Small intestine (tissue), 7 donors: ENCODE data around the gene FRMPD1. TPM values are rescaled to one million over a fixed set of nuclear protein-coding genes. Genes with fewer than 3 reads are reported as not detected.

Experiments
- DNase-seq, 2 donors: peaks; one replicate each; pipeline versions ENCODE4 v3.0.0 to v3.0.0-alpha.2; 2013
- FAIRE-seq: peaks from 2 replicates; lab custom pipeline; 2012; peaks lifted over from hg19 to GRCh38; lab: Jason Lieb, UNC
- H3K27ac ChIP-seq, 3 donors: one replicate each; pipeline ENCODE4 v1.5.1; 2013; ENCODE audit warnings: low read length in 2 of 3, mild to moderate bottlenecking in 2 of 3, control low read depth in 1 of 3, inconsistent platforms in 1 of 3, low read depth in 1 of 3, moderate library complexity in 1 of 3
- H3K27me3 ChIP-seq, 3 donors: one replicate each; pipeline ENCODE4 v1.6.1; 2013; ENCODE audit warnings: low read length in 3 of 3, inconsistent platforms in 1 of 3; ENCODE audit not compliant: control insufficient read depth in 3 of 3, insufficient read depth in 3 of 3
- H3K36me3 ChIP-seq, 3 donors: one replicate each; pipeline ENCODE4 v1.6.1; 2013; ENCODE audit warnings: low read length in 3 of 3, inconsistent platforms in 1 of 3, low read depth in 1 of 3, mild to moderate bottlenecking in 1 of 3, moderate library complexity in 1 of 3; ENCODE audit not compliant: control insufficient read depth in 3 of 3, insufficient read depth in 2 of 3
- H3K4me1 ChIP-seq, 3 donors: one replicate each; pipeline ENCODE4 v1.6.1; 2013; ENCODE audit warnings: low read length in 2 of 3, inconsistent platforms in 1 of 3, low read depth in 1 of 3, mild to moderate bottlenecking in 1 of 3, moderate library complexity in 1 of 3; ENCODE audit not compliant: control insufficient read depth in 3 of 3, insufficient read depth in 2 of 3
- H3K4me3 ChIP-seq, 3 donors: one replicate each; pipeline ENCODE4 v1.5.1; 2013; ENCODE audit warnings: low read length in 3 of 3, control low read depth in 1 of 3, inconsistent platforms in 1 of 3, low read depth in 1 of 3, mild to moderate bottlenecking in 1 of 3, moderate library complexity in 1 of 3
- H3K9me3 ChIP-seq, 2 donors: one replicate each; pipeline ENCODE4 v1.6.1; 2013; ENCODE audit warnings: low read depth in 1 of 2, low read length in 1 of 2; ENCODE audit not compliant: control insufficient read depth in 2 of 2, insufficient read depth in 1 of 2
- WGBS, 3 donors: extraction: QIAGEN DNeasy Blood & Tissue Kit; methylation state at CpG; one replicate each; pipeline ENCODE4 v1.1.7; 2013; 5-methylcytosine and 5-hydroxymethylcytosine counted together
- polyA plus RNA-seq, 4 donors: library from polyadenylated mRNA; stranded (reverse) in 3 of 4; unstranded in 1 of 4; fragments of 200-250 nt in 3 of 4; fragments of 120-200 nt in 1 of 4; gene quantifications; one replicate each; pipeline versions ENCODE4 v1.2.1 to v1.2.3, GENCODE V29; 2013
- donor health status: healthy with polysubstance abuse.
- donor health status: control.
- donor health status: control.
- donor health status: Bipolar disorder and iron deficiency.
- donor health status: healthy.

Gene FRMPD1
- polyA plus RNA-seq, 4 donors, result 0.06 TPM; not detected in 2

- Histone ChIP-seq H3K27me3 (no peaks in the 10 kb centered on the region), H3K9me3 (no peaks in the 10 kb centered on the region), H3K36me3 (no peaks in the 10 kb centered on the region), H3K4me1 (no peaks in the 10 kb centered on the region), H3K4me3 (no peak overlapping the region), H3K27ac (no peak overlapping the region)
- no peak for FAIRE-seq
- no peak for DNase-seq
- WGBS, 3 donors, result 68 to 84% (median 71%) methylated on average over 2 of the region's 2 CpGs
Measured at GRCh38 chr9:37719526-37719925, 68.8 kb downstream of the FRMPD1 start.

- no peaks in the 10 kb centered on the region for H3K4me1 ChIP-seq
- H3K4me3 ChIP-seq, result no peak overlapping the region
- 91 to 93% (median 93%) methylated on average over 5 of the region's 5 CpGs for WGBS, 3 donors
- no peak for FAIRE-seq
- peaks cover 0 to 3% (median 0%) of the 10 kb centered on the region in 3 donors for H3K27me3 ChIP-seq
- H3K27ac ChIP-seq, result no peak overlapping the region
- no peak for DNase-seq
- no peaks in the 10 kb centered on the region for H3K36me3 ChIP-seq
- no peaks in the 10 kb centered on the region for H3K9me3 ChIP-seq
Measured at GRCh38 chr9:37727013-37727412, 76.3 kb downstream of the FRMPD1 start.

- FAIRE-seq (no peak), DNase-seq (no peak)
- Histone ChIP-seq H3K4me3 (no peak overlapping the region), H3K36me3 (no peaks in the 10 kb centered on the region), H3K27ac (no peak overlapping the region), H3K9me3 (no peaks in the 10 kb centered on the region), H3K4me1 (no peaks in the 10 kb centered on the region), H3K27me3 (peaks cover 0 to 3% (median 0%) of the 10 kb centered on the region in 3 donors)
- WGBS, 3 donors, result 79 to 84% (median 84%) methylated on average over 9 of the region's 9 CpGs
Measured at GRCh38 chr9:37729499-37729898, 78.7 kb downstream of the FRMPD1 start.

GRCh38 chr9:37730256-37730655 lies 79.5 kb downstream of the FRMPD1 start:
- no peak for DNase-seq
- H3K36me3 ChIP-seq, result no peaks in the 10 kb centered on the region
- no peak overlapping the region for H3K4me3 ChIP-seq
- no peak overlapping the region for H3K27ac ChIP-seq
- no peaks in the 10 kb centered on the region for H3K9me3 ChIP-seq
- no peaks in the 10 kb centered on the region for H3K4me1 ChIP-seq
- H3K27me3 ChIP-seq, result peaks cover 0 to 3% (median 0%) of the 10 kb centered on the region in 3 donors
- FAIRE-seq, result no peak
- 49 to 64% (median 63%) methylated on average over 3 of the region's 3 CpGs for WGBS, 3 donors

- WGBS, 3 donors, result 56 to 63% (median 59%) methylated on average over 5 of the region's 5 CpGs
- no peak for FAIRE-seq
Measured at GRCh38 chr9:37730839-37731238, 80.1 kb downstream of the FRMPD1 start.

GRCh38 chr9:37732086-37732741 lies 81.5 kb downstream of the FRMPD1 start:
- WGBS, 3 donors, result 75 to 88% (median 87%) methylated on average over 10 of the region's 10 CpGs
- Histone ChIP-seq H3K27me3 (peaks cover 0 to 6% (median 3%) of the 10 kb centered on the region in 3 donors), H3K4me1 (no peaks in the 10 kb centered on the region), H3K4me3 (no peak overlapping the region), H3K9me3 (no peaks in the 10 kb centered on the region), H3K36me3 (no peaks in the 10 kb centered on the region), H3K27ac (no peak overlapping the region)
- DNase-seq (no peak), FAIRE-seq (no peak)

More at GRCh38 chr9:37730839-37731238, 80.1 kb downstream of the FRMPD1 start:
- Histone ChIP-seq H3K36me3 (no peaks in the 10 kb centered on the region), H3K27me3 (peaks cover 0 to 3% (median 2%) of the 10 kb centered on the region in 3 donors), H3K27ac (no peak overlapping the region), H3K4me3 (no peak overlapping the region), H3K4me1 (no peaks in the 10 kb centered on the region), H3K9me3 (no peaks in the 10 kb centered on the region)
- no peak for DNase-seq

GRCh38 chr9:37732952-37733351 lies 82.2 kb downstream of the FRMPD1 start:
- DNase-seq (no peak), FAIRE-seq (no peak)
- Histone ChIP-seq H3K4me1 (no peaks in the 10 kb centered on the region), H3K9me3 (no peaks in the 10 kb centered on the region), H3K36me3 (no peaks in the 10 kb centered on the region), H3K4me3 (no peak overlapping the region), H3K27ac (no peak overlapping the region), H3K27me3 (peaks cover 0 to 6% (median 2%) of the 10 kb centered on the region in 3 donors)
- 50 to 77% (median 52%) methylated on average over 2 of the region's 2 CpGs for WGBS, 3 donors

GRCh38 chr9:37739222-37739621 lies 88.5 kb downstream of the FRMPD1 start:
- no peak overlapping the region for H3K27ac ChIP-seq
- H3K36me3 ChIP-seq, result no peaks in the 10 kb centered on the region
- H3K4me1 ChIP-seq, result no peaks in the 10 kb centered on the region
- no peak overlapping the region for H3K4me3 ChIP-seq
- peaks cover 0 to 6% (median 2%) of the 10 kb centered on the region in 3 donors for H3K27me3 ChIP-seq
- no peaks in the 10 kb centered on the region for H3K9me3 ChIP-seq
- FAIRE-seq, result no peak
- 84 to 90% (median 86%) methylated on average over 5 of the region's 5 CpGs for WGBS, 3 donors
- DNase-seq, result no peak

- H3K4me1 ChIP-seq, result no peaks in the 10 kb centered on the region
- H3K27me3 ChIP-seq, result peaks cover 0 to 6% (median 2%) of the 10 kb centered on the region in 3 donors
- FAIRE-seq, result no peak
- no peaks in the 10 kb centered on the region for H3K36me3 ChIP-seq
- DNase-seq, result no peak
- no peak overlapping the region for H3K27ac ChIP-seq
- H3K9me3 ChIP-seq, result no peaks in the 10 kb centered on the region
- no peak overlapping the region for H3K4me3 ChIP-seq
- WGBS, 3 donors, result 93 to 95% (median 95%) methylated on average over 14 to 16 of the region's 16 CpGs
Measured at GRCh38 chr9:37740128-37740527, 89.4 kb downstream of the FRMPD1 start.
